ENCODE data around the gene GALNT5. TPM values are rescaled to one million over a fixed set of nuclear protein-coding genes. Genes with fewer than 3 reads are reported as not detected.

Gene GALNT5
- total RNA-seq, 1 donor from 2014 or later = 27.1 TPM

DNA sequence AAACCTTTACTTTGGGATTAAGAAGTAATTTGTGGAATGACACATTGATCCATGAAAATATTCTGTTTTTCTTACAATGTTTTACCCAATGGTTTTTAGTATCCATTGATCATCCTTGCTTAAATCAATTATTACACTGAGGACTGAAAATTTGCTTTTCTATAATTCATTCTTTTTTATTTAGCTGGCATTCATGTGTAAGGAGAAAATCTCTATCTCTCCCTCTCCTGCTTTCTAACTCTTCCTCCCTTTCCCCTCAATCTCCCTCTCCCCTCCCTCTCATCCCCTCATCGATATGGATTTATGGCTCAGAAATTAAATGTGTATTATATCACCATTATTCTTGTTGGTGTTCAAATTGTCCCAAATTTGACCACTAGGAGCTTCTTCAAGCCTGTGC, 29.7 kb downstream of the GALNT5 start:
- DNase-seq (ENCODE audit: low read depth) = no peak

GRCh38 chr2:157290525-157290924, 33.0 kb downstream of the GALNT5 start:
- DNase-seq (ENCODE audit: low read depth) = no peak

- no peak for DNase-seq (ENCODE audit: low read depth)
Observed at GRCh38 chr2:157291018-157291417, 33.5 kb downstream of the GALNT5 start.

DNA sequence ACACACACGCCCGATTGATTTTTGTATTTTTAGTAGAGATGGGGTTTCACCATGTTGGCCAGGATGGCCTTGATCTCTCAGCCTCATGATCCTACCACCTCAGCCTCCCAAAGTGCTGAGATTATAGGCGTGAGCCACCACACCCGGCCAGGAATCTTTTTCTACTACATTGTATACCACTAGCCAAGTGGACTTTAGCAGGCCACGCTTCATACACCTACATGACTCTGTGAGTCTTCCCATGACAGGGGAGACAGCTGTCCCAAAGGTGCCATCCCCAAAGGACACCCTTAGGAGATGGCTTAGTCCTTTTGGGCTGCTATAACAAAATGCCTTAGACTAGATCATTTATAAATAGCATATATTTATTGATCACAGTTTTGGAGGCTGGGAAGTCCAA, 35.3 kb downstream of the GALNT5 start:
- DNase-seq (ENCODE audit: low read depth) = no peak

GRCh38 chr2:157296490-157296889, 39.0 kb downstream of the GALNT5 start:
- no peak for DNase-seq (ENCODE audit: low read depth)

DNA sequence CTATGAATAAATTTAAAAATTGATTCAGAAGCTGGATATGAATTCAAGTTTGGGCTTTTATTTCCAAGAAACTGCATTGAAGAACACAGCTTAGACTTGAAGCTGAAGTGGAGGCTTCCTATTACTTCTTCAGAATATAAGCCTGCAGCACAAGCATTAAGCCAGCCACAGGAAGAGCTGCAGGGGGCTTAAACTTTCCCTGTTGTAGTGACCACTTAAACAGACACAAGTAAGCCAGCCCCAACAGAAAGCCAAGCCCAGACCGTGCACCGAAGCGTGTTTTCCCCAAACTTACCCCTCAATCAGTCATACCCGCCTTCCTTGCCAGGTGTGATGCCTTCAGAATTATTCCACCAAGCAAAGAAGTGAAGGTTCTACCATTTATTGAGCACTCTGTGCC, 39.5 kb downstream of the GALNT5 start:
- no peak for DNase-seq (ENCODE audit: low read depth)

DNA sequence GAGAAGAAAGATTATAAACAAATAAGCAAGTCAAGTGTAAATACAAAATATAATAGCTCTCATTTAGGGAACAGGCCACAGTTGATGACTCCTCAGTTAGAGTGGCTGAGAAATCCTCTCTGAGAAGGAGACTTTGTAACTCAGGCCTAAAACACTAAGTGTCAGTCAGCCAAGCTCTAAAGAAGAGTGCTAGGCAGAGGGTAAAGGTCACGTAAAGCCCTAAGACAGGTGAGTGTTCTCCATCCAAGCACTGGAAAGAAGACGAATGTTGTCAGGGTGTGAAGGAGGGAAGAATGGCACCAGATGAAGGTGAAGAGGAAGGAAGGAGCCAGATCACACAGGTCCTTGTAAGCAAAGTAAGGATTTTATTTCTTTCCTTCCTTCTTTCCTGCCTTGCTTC, 43.8 kb downstream of the GALNT5 start:
- DNase-seq (ENCODE audit: low read depth) = no peak

DNA sequence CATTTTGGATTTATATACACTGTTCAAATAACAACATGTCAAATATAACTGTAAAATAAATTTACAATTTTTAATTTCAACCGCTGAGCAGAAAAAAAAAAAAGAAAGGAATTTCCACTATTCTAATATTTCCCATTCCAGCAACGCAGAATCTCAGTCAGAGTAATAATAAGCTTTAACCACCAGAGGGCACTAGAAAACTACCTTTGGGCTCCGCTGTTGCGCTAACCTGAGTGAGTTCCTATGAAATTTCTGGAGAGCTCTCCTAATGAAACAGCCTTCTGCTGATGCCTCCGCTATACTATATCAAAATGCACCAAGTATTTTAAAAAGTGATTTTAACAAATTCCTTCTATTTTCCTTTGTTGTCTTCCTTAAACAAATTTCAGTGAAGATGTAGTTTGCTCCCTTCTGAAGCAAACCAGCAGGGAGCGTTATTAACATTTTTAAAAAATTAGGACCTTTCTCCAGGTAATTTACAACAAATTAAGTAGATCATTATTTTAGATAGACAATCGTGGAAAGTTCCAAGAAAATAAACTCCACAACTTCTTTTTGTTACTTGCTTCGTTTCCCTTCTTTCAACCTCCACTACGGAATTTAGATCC, 45.1 kb downstream of the GALNT5 start:
- peak; percentile 76 for DNase-seq (ENCODE audit: low read depth)

- DNase-seq (ENCODE audit: low read depth) = no peak
Observed at GRCh38 chr2:157303612-157304011, 46.1 kb downstream of the GALNT5 start.

DNA sequence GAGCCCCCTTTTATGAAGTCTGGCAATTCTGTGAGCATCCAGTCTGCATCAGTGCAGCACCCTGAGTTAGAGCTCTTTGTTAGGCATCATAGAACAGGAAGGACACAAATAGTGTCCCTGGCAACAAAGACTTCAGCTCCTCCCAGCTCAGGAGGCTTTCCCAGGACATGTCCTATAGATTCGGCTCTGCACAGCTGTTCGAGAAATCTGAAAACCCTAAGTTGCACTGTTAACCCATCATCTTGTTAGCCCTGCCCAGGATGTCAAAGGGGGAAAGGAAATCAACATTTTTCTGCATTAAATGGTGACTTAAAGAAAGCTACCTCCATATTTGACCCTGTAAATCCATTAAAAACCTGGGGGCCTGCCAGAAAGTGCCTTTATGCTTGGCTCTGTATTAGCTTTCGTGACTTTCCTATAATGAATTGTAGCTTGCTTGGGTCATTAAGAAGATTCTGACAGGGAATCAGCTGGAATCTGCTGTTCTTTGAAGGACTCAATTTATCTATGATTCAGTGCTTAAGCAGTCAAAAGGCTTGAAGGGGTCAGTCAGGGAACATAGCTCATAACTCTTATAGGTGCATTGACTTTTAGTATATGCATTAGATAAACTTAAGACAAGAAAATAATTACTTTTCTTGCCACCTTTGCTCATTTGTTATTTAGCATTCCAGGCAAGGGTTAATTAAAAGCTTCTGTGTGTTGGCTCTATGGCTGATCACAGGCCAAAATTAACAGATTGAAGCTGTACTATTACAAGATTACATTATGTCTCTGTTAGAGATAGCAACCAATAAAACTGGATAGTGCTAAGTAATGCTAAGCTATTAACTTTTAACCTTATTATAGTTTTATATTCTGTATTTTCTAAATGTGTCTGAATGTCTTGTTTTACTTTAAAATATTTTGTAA, 47.6 kb downstream of the GALNT5 start:
- DNase-seq (ENCODE audit: low read depth) = peak; percentile 48

- DNase-seq (ENCODE audit: low read depth) = no peak
Observed at GRCh38 chr2:157305723-157306110, 48.2 kb downstream of the GALNT5 start.

DNA sequence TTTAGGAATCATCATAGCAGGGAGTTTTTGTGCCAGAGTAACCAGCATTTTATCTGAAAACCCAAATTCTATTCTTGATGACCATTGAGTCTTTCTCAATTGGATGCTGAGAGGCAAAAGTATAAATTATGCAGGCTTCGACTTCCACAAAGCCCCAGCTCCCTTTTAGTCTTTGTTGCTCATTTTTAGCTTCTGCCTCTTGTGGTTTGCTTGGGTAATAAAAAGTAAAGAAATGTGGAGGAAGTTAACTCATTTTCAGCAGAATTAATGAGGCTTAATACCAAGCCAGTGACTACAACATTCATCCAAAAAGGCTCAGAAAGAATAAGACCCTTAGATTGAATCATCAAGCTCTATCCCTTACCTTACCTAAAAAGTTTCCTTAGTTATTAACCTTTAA, 49.5 kb downstream of the GALNT5 start:
- no peak for DNase-seq (ENCODE audit: low read depth)

GRCh38 chr2:157309878-157310277, 52.4 kb downstream of the GALNT5 start:
- DNase-seq (ENCODE audit: low read depth) = no peak

DNA sequence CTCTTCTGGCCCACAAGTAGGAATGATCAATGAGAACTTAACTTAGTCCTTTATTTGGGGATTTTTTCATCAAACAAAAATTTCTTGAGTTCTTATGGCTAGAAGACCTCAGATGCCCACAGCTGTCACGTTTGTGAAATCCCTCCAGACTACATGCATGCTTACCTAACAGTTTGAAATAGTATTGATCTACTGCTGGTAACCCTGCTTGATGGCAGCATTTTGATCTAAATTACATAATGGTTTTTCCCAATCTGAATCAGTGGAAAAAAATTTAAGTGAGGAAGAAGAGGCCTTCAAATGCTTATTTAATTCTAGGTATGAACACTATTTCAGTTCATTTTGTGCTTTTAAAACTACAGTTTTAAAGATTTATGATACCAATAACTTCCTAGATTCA, 54.2 kb downstream of the GALNT5 start:
- DNase-seq (ENCODE audit: low read depth) = no peak

- DNase-seq (ENCODE audit: low read depth) = no peak
Observed at GRCh38 chr2:157312866-157313486, 55.5 kb downstream of the GALNT5 start.

DNA sequence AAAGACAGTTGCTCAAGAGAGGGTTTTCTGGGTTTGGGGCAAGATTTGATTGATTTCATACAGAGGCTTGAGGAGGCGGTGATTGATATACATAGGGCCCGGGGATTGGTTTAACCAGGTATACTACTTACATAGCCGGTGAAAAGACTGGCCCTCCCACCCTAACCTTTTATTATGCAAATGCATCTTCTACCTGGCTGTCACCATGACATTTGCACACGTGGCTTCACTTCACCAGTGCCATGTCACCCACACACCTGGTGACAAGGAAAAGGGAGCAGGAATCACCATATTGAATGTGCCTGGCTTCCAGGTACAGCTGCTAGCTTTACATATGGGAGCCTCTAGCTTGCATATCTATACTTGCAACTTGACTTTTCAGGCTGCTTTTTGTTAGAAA, 58.4 kb downstream of the GALNT5 start:
- DNase-seq (ENCODE audit: low read depth) = no peak

DNA sequence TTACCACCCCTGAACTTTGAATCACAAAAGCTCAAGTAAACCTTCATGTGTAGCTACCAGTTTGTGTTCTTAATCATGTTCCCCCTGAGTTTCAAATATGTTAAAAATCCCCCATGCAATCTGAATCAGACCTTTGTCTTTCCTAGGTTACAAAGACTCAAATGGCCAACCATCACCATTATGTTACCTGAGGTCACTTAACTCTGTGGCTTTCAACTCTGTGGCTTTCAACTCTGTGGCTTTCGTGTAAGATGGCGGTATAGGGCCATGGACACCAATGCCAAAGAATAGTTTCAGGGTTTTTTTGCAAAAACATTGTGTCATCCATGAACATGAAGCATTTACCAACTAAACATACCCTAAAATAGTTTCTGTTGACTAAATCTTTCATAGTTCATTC, 61.4 kb downstream of the GALNT5 start:
- no peak for DNase-seq (ENCODE audit: low read depth)

DNA sequence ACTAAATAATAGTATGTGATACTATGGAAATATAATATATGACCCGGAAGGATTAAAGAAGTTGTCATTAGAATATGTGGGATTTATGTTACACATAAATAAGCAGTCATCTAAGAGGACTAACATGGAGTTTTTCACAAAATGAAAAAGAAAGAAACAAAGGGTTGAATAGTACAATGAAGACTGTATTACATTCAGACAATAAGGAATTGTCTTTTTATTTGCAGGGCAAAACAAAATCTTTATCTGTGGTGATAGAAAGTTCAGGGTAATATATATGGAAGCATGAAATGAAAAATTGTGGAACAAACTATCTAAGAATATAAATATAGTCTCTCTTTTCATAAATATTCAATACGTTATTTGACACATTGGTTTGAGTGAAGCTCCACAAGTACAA, 62.3 kb downstream of the GALNT5 start:
- no peak for DNase-seq (ENCODE audit: low read depth)

DNA sequence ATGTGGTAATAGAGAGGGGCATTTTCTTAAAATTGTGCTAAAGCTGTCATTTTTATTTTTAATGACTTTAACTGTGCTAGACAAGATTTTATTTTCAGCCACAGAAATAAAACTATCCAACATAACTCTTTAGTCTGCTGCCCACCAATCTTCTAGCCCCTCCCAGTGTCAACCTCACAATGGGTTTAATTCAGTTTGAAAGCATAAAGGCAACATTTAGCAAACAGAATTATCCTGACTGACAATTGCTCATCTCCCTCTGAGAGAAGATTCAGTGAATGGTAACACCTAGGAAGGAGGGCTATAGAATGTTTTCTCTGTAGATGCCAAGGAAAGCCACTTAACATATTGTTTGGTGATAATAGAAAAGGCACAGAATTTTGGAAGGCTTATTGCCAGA, 62.9 kb downstream of the GALNT5 start:
- DNase-seq (ENCODE audit: low read depth) = no peak

DNA sequence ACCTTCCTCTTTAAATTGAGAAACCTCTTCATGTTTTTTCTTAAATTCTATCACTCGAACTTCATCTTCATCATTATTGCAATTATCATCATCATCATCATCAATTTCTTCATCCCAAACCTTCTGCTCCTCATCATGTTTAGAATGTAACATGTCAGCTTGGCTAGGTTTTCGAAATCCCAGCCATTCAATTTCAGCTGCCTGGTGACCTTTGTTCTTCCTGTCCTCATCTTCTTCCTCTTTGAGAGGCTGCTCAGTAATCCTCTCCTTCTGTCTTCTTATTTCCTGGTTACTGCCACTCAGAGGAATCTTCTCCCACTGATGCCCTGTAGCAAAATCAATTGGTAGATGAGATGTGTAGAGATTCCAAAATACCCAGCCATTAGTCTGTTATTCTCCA, 64.0 kb downstream of the GALNT5 start:
- DNase-seq (ENCODE audit: low read depth) = no peak

- no peak for DNase-seq (ENCODE audit: low read depth)
Observed at GRCh38 chr2:157322432-157322831, 64.9 kb downstream of the GALNT5 start.

- no peak for DNase-seq (ENCODE audit: low read depth)
Observed at GRCh38 chr2:157324331-157324843, 66.9 kb downstream of the GALNT5 start.

Measured in myocyte (in vitro differentiated cells).